ENCODE data around the gene NOLC1.

GRCh38 chr10:102146971-102147428 is 5.2 kb upstream of the NOLC1 start:
- TF ChIP-seq POLR2A (IDR thresholded peaks at IDR 0.05) (no peak), CTCF (IDR thresholded peaks at IDR 0.05) (no peak)

All from Peyer's patch (tissue), 4 donors.